Ectodermal cell (in vitro differentiated cells): ENCODE measurements around the gene FES.
"Not testable (repeated sequence)": the region's sequence is repeated elsewhere in the genome, so short reads cannot be mapped to it uniquely, and the experiment has no call there.

Source experiments
- H3K27ac ChIP-seq: 2 replicates; pipeline ENCODE4 v1.7.0; 2013; ENCODE audit warnings: mild to moderate bottlenecking, low read depth, low read length; ENCODE audit not compliant: insufficient read depth, poor library complexity, severe bottlenecking
- H3K27me3 ChIP-seq: 2 replicates; pipeline ENCODE4 v1.7.0; 2013; ENCODE audit warnings: mild to moderate bottlenecking, low read length; ENCODE audit not compliant: insufficient read depth, control insufficient read depth, poor library complexity, severe bottlenecking
- H3K36me3 ChIP-seq: one replicate; pipeline ENCODE4 v1.7.0; 2013; ENCODE audit warnings: low read length; ENCODE audit not compliant: control insufficient read depth, insufficient read depth
- H3K4me1 ChIP-seq: one replicate; pipeline ENCODE4 v1.7.0; 2013; ENCODE audit warnings: low read length; ENCODE audit not compliant: control insufficient read depth, insufficient read depth
- H3K4me3 ChIP-seq: 2 replicates; pipeline ENCODE4 v1.7.0; 2013; ENCODE audit warnings: low read depth, low read length, control low read depth; ENCODE audit not compliant: insufficient read depth
- H3K9me3 ChIP-seq: 2 replicates; pipeline ENCODE4 v1.7.0; 2013; ENCODE audit warnings: mild to moderate bottlenecking, low read length, moderate library complexity; ENCODE audit not compliant: control insufficient read depth
- WGBS, 2 experiments: methylation state at CpG; one replicate each; pipeline ENCODE4 v1.1.7; 2013; ENCODE audit warnings: missing lambda C conversion rate in 2 of 2; 5-methylcytosine and 5-hydroxymethylcytosine counted together

FES gene

DNA sequence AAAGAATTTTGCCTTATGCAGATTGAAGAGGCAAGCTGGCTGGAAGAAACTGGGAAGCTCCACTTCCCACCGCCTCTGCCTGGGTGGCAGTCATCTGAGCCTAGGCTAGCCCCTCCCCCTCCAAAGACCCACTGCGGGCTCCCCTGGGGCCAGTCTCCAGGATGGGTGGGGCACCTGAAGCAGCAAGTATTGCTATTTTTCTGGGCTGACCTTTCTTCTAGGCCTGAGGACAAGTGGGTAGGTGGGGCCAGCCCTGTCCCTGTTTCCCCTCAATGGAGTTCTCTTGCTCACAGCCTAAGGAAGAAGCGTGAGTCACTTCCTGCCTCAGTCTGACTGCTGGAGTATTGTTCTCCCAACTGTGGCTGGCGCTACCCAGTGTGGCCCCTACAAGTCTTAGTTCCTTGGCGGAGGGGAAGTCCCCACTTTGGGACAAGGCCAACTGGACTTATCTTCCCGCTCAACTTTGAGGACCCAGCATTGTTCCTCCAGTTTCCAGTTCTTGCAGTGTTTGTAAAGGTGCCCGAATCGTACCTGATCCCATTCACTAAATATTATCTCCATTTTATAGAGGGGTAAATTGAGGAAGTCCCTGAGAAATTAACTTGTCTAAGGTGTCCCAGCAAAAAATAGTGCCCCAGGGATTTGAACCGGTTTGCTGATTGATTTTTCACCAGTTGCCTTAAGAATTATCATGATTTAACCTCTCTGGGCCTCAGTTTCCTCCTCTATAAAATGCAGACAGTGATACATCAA is 14.5 kb upstream of the FES start:
- Histone ChIP-seq H3K27me3 (peaks cover 12% of the 10 kb centered on the region), H3K9me3 (no peaks in the 10 kb centered on the region), H3K4me1 (peaks cover 35% of the 10 kb centered on the region), H3K27ac (no peak overlapping the region), H3K36me3 (no peaks in the 10 kb centered on the region), H3K4me3 (no peak overlapping the region)
- WGBS, 2 experiments: 55 to 58% methylated on average over 9 of the region's 9 CpGs

DNA sequence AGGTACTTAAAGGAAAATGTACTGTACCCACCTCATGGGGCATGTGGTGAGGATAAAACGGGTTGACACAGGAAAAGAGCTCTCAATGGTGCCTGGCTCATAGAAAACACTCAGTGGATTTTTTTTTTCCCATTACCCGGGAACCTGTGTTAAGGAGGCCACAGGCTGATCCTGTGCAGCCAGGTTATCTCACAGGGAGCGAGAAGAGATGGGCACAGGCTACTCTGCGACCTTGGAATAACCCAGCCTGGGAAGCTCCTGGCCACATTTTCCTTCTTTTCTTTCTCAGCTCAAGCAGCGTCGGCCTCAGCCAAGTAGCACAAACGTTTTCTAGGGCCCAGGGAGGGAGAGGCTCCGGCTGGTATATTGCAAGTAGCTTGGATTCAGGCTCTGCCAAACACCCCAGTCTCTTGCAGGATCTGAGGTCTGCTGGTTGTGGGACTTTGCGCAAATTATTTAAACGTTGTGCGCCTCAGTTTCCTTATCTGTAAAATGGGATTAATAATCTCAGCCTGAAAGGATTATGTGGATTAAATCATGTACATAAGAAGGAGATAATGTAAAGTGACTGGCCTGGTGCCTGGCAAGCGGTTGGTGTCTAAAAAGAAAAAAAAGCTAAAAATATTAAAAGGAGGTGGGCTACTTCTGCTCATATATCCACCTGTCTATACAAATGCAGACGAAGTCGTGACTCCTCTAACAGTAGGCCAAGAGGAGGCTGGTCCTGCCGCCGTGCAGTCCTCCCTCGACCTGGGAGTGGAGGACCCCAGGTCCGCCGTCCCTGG is 13.8 kb upstream of the FES start:
- no peaks in the 10 kb centered on the region for H3K9me3 ChIP-seq
- H3K4me1 ChIP-seq: peaks cover 35% of the 10 kb centered on the region
- H3K27me3 ChIP-seq: peaks cover 12% of the 10 kb centered on the region
- H3K27ac ChIP-seq: no peak overlapping the region
- WGBS, 2 experiments: 50% methylated on average over 19 of the region's 19 CpGs
- H3K4me3 ChIP-seq: peak overlapping the region; percentile 56
- no peaks in the 10 kb centered on the region for H3K36me3 ChIP-seq

DNA sequence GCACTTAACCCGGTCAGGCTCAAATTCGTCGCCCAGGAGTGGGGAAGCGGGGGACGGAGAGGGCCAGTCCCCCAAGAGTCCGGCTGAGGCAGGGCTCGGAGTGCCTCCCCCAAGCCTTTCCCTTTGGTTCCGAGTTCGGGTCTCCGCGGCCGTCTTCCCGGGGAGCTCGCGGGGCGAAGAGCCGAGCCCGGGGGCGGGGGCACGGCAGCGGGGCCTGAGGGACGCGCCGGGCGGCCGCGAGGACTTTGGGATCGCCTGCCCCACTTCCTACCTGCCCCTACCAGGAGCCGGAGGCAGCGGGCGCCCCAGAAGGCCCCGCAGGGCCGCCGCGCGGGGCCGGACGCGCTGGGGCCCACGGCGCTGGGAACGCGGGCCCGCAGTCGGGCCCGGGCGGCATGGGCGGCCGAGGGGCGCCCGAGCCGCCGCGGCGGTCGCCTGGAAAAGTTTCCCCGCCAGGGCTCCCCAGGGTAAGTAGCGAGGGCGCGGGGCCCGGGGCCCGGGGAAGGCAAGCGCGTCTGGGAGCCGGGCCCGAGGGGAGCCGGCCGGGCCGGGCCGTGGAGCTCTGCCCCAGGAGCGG is 13.1 kb upstream of the FES start:
- Histone ChIP-seq H3K4me1 (peaks cover 35% of the 10 kb centered on the region), H3K27ac (no peak overlapping the region), H3K4me3 (peak overlapping the region; percentile 56)

DNA sequence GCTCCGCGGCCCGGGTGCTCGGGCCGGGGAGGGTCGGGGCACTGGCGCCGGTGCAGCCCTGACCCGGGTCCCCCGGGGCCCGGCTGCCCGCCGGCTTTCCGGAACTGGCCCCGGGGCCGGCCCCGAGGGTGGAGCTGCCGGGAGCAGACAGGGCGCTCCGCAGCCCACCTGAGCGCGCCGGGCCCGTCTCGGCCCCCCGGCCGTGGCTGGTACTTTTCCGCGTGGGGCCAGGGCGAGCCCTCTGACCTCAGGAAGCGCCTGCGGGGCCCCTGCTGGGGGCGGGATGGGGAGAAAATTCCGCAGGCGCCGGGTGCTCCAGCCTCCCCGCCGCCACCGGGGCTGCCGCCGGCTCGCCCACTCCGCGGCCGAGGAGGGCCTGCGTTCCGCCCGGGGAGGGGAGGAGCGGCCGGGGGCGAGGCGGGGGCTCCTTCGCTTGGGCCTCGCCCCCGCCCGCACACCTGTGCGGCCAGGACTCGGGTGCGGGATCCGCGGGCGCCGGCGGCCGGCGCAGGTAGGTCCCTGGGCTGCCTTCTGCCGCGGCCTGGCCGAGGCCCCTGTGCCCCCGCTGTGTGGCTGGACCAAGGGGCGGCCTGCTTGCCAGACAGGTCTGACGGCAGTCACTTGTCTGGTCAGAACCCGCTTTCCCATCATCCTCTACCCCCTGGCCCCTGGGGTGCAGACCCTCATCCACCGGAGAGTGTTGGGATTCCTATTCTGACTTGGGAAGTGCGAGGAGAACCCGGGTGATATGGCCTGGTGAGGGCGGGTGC is 12.4 kb upstream of the FES start:
- H3K4me1 ChIP-seq: peaks cover 35% of the 10 kb centered on the region

More for the DNA sequence above, 13.1 kb upstream of the FES start:
- Histone ChIP-seq H3K27me3 (peaks cover 12% of the 10 kb centered on the region), H3K36me3 (no peaks in the 10 kb centered on the region), H3K9me3 (no peaks in the 10 kb centered on the region)
- 1% methylated on average over 71 of the region's 71 CpGs for WGBS, 2 experiments

DNA sequence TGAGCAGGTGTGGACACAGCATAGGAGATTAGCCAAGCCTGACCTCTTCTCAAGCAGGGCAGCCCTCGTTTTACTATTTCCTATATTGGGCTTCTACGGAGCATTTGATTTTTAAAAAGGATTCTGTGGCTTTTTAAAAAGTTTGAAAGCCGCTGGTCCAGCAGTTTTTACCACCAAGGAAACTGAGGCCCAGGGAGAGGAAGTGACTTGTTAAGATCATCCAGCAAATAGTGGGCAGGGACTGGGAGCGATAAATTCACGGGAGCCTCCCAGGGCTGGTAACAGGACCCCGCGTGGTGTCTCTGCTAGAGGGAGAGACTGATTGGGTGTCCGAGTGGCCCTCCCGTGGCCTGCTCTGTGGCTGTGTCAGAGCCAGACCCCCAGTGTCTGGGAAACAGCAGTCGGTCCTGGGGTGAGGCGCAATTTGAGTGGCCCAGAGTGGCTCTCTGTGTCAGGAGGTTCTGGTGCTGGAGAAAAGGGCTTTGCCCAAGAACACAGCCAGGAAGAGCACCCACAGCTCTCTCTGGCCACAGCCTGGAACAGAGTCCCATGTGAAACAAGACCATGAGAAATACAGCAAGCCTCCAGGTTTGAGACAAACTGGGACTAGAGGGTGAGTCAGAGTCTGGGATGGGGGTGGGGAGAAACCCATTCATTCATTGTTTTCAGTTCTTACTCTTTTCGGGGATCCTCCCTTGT is 11.7 kb upstream of the FES start:
- 59 to 66% methylated on average over 12 of the region's 12 CpGs for whole genome bisulfite sequencing, 2 experiments
- peaks cover 12% of the 10 kb centered on the region for H3K27me3 ChIP-seq
- no peak overlapping the region for H3K27ac ChIP-seq
- H3K36me3 ChIP-seq: peaks cover 11% of the 10 kb centered on the region
- H3K4me1 ChIP-seq: peaks cover 35% of the 10 kb centered on the region
- no peaks in the 10 kb centered on the region for H3K9me3 ChIP-seq
- H3K4me3 ChIP-seq: peak overlapping the region; percentile 56

More for the DNA sequence above, 12.4 kb upstream of the FES start:
- Histone ChIP-seq H3K9me3 (no peaks in the 10 kb centered on the region), H3K4me3 (peak overlapping the region; percentile 56), H3K27me3 (peaks cover 12% of the 10 kb centered on the region), H3K27ac (no peak overlapping the region), H3K36me3 (peaks cover 4% of the 10 kb centered on the region)
- 2% methylated on average over 77 of the region's 77 CpGs for WGBS, 2 experiments

DNA sequence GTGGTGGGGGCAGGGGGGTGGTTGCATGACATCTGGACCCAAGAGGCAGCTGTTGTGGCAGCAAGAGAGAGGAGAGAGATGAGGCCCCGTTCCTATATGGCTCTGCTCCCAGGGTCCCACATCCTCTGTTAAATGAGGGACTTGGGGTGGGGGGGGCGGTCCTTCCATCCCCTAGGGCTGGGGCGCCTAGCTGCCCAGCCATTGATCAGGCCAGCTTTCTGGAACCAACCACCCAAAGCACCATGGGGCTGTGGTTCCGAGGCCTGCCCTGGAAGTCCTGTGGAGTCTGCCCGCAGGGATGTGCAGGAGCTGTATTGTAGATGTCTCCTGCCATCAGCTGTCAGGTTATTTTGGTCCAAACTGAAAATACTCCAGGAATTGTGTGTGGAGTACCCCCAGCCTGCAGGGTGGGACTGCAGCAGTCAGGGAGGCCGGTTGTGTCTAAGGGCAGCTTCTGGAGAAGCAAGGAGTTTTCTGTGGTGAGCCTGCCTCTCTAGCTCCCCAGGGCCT is 10.8 kb upstream of the FES start:
- Histone ChIP-seq H3K36me3 (peaks cover 11% of the 10 kb centered on the region), H3K4me3 (no peak overlapping the region), H3K9me3 (no peaks in the 10 kb centered on the region), H3K27me3 (peaks cover 12% of the 10 kb centered on the region), H3K4me1 (peaks cover 35% of the 10 kb centered on the region), H3K27ac (no peak overlapping the region)
- WGBS, 2 experiments: 80 to 86% methylated on average over 6 of the region's 6 CpGs

DNA sequence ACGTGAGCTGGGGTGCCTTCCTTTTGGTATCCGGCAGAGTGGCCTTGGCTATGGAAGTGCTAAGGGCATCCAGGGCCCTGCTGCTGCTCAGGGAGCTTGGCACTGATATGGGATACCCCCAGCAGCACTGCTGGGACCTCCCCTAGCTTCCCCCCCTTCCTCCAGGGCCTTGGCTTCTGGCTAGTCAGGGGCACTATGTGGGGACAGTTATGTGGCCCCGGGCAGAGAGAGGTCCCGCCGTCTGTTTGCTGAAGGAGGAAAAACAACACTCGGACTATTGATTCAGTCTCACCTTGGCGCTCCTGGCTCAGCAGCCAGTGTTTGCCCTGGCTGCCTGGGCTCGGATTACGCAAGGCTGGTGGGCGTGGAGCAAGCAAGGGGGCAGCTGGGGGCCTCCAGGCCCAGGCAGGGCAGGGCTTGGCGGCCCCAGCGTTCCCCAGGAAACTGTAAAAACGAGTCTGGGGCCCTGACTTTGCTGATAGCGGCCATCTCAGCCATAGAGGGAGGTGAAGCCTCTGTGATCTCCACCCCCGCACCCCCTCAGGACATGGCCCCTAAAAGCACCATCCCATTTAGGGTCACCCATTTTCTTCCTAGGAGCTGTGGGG is 10.2 kb upstream of the FES start:
- H3K4me1 ChIP-seq: peaks cover 31% of the 10 kb centered on the region
- no peaks in the 10 kb centered on the region for H3K9me3 ChIP-seq
- WGBS, 2 experiments: 44% methylated on average over 15 of the region's 15 CpGs
- no peak overlapping the region for H3K4me3 ChIP-seq
- H3K27ac ChIP-seq: no peak overlapping the region
- peaks cover 12% of the 10 kb centered on the region for H3K27me3 ChIP-seq
- peaks cover 11% of the 10 kb centered on the region for H3K36me3 ChIP-seq

DNA sequence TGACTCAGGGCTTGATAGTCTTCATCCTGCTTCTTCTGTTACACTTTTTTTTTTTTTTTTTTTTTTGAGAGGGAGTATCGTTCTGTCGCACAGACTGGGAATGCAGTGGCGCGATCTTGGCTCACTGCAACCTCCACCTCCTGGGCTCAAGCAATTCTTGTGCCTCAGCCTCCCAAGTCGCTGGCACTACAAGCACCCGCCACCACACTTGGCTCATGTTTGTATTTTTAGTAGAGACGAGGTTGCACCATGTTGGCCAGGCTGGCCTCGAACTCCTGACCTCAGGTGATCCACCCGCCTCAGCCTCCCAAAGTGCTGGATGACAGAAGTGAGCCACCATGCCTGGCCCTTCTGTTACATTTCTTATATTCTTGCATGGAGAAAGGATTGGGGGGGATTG is 9.3 kb upstream of the FES start:
- Histone ChIP-seq H3K36me3 (peaks cover 15% of the 10 kb centered on the region), H3K4me1 (peaks cover 24% of the 10 kb centered on the region), H3K27me3 (peaks cover 12% of the 10 kb centered on the region)
- 95 to 96% methylated on average over 9 of the region's 9 CpGs for WGBS, 2 experiments
- H3K4me3 ChIP-seq, H3K9me3 ChIP-seq, H3K27ac ChIP-seq: not testable (repeated sequence)

DNA sequence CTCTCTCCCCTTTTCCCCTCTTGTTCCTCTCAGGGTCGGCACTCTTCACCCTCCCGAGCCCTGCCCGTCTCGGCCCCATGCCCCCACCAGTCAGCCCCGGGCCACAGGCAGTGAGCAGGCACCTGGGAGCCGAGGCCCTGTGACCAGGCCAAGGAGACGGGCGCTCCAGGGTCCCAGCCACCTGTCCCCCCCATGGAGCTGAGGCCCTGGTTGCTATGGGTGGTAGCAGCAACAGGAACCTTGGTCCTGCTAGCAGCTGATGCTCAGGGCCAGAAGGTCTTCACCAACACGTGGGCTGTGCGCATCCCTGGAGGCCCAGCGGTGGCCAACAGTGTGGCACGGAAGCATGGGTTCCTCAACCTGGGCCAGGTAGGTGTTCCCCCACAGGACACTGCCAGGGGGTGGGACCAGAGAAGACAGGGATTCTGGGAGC is 8.7 kb upstream of the FES start:
- H3K27ac ChIP-seq: no peak overlapping the region
- peaks cover 12% of the 10 kb centered on the region for H3K27me3 ChIP-seq
- 94 to 95% methylated on average over 12 of the region's 12 CpGs for WGBS, 2 experiments
- H3K4me3 ChIP-seq: no peak overlapping the region
- no peaks in the 10 kb centered on the region for H3K9me3 ChIP-seq
- peaks cover 15% of the 10 kb centered on the region for H3K36me3 ChIP-seq
- H3K4me1 ChIP-seq: peaks cover 24% of the 10 kb centered on the region
